ENCODE measurements around the gene NUMB. TPM values are rescaled to one million over a fixed set of nuclear protein-coding genes. Genes with fewer than 3 reads are reported as not detected.
"Not testable (repeated sequence)": the region's sequence is repeated elsewhere in the genome, so short reads cannot be mapped to it uniquely, and the experiment has no call there.

NUMB gene
- total and polyA plus RNA-seq, 4 donors: 21.2 to 45.8 (median 26.1) TPM

DNA sequence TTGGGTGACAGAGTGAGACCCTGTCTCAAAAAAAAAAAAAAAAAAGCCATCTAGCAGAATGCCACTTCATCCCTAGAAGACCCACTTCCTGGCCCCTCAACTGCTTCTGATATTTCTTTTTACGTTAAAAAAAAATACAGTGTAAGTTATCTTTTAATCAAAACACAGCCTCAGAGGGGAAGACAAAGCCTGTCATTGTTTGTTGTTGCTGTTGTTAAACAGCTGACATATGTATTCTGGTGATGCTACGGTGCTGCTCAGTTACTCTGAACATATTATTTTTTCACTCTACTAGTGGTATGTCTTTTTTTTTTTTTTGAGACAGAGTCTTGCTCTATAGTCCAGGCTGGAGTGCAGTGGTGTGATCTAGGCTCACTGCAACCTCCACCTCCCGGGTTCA lies 145.7 kb downstream of the NUMB start (continued):
- TF ChIP-seq CTCF (IDR thresholded peaks at IDR 0.05; ENCODE audit: low read depth, low read length, missing input control) (no peak), ATF3 (IDR thresholded peaks at IDR 0.05) (no peak), MAX (IDR thresholded peaks at IDR 0.05) (no peak), JUND (IDR thresholded peaks at IDR 0.05) (no peak)

DNA sequence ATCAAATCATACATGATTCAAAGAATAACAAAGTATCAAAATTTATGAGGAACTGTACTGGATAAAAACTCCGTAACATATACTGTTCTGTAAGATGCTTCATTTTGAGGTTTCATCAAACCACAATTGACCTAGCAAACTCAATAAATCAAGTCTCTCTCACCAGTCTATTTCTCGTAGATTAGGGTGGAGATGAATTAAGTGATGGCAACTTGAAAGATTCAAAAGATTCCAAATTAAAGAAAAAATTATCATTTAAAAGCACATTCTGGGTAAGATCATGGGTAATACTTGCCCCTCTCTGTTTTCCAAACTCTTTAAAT lies 146.7 kb downstream of the NUMB start:
- H3K4me1 ChIP-seq (ENCODE audit: control insufficient read depth in 4 of 4, insufficient read depth in 4 of 4, low read length in 3 of 4): peaks cover 0 to 4% (median 0%) of the 10 kb centered on the region in 4 donors
- H3K9ac ChIP-seq (ENCODE audit: low read depth in 1 of 2, low read length in 2 of 2): no peak overlapping the region
- WGBS: 83% methylated on average over 2 of the region's 2 CpGs
- no peaks in the 10 kb centered on the region for H3K9me3 ChIP-seq (ENCODE audit: control insufficient read depth in 4 of 4, low read length in 3 of 4)
- TF ChIP-seq YY1 (IDR thresholded peaks at IDR 0.05) (no peak), JUND (IDR thresholded peaks at IDR 0.05) (peak in 1 of 2 donors; percentile 2)
- H3K27me3 ChIP-seq (ENCODE audit: control insufficient read depth in 4 of 4, insufficient read depth in 4 of 4, low read length in 3 of 4): no peaks in the 10 kb centered on the region
- H3K4me3 ChIP-seq (ENCODE audit: low read depth in 1 of 3, low read length in 3 of 3): no peak overlapping the region
- DNase-seq (ENCODE audit: low spot score): no peak
- H3K27ac ChIP-seq (ENCODE audit: low read depth in 1 of 2, low read length in 2 of 2): no peak overlapping the region
- peaks cover 0 to 2% (median under 1%) of the 10 kb centered on the region in 4 donors for H3K36me3 ChIP-seq (ENCODE audit: control insufficient read depth in 4 of 4, insufficient read depth in 3 of 4, low read depth in 1 of 4, low read length in 3 of 4)

GRCh38 chr14:73309207-73309606 lies 149.1 kb downstream of the NUMB start:
- not testable (repeated sequence) for H3K4me1 ChIP-seq (ENCODE audit: control insufficient read depth in 4 of 4, insufficient read depth in 4 of 4, low read length in 3 of 4); H3K27me3 ChIP-seq (ENCODE audit: control insufficient read depth in 4 of 4, insufficient read depth in 4 of 4, low read length in 3 of 4); H3K9me3 ChIP-seq (ENCODE audit: control insufficient read depth in 4 of 4, low read length in 3 of 4); H3K9ac ChIP-seq (ENCODE audit: low read depth in 1 of 2, low read length in 2 of 2); H3K36me3 ChIP-seq (ENCODE audit: control insufficient read depth in 4 of 4, insufficient read depth in 3 of 4, low read depth in 1 of 4, low read length in 3 of 4); H3K27ac ChIP-seq (ENCODE audit: low read depth in 1 of 2, low read length in 2 of 2); DNase-seq (ENCODE audit: low spot score); H3K4me3 ChIP-seq (ENCODE audit: low read depth in 1 of 3, low read length in 3 of 3)
- WGBS: 91% methylated on average over 1 of the region's 1 CpG

- Histone ChIP-seq H3K27ac (ENCODE audit: low read depth in 1 of 2, low read length in 2 of 2) (no peak overlapping the region), H3K36me3 (ENCODE audit: control insufficient read depth in 4 of 4, insufficient read depth in 3 of 4, low read depth in 1 of 4, low read length in 3 of 4) (peaks cover 0 to 2% (median 0%) of the 10 kb centered on the region in 4 donors), H3K9ac (ENCODE audit: low read depth in 1 of 2, low read length in 2 of 2) (no peak overlapping the region), H3K4me3 (ENCODE audit: low read depth in 1 of 3, low read length in 3 of 3) (no peak overlapping the region), H3K9me3 (ENCODE audit: control insufficient read depth in 4 of 4, low read length in 3 of 4) (no peaks in the 10 kb centered on the region), H3K27me3 (ENCODE audit: control insufficient read depth in 4 of 4, insufficient read depth in 4 of 4, low read length in 3 of 4) (no peaks in the 10 kb centered on the region), H3K4me1 (ENCODE audit: control insufficient read depth in 4 of 4, insufficient read depth in 4 of 4, low read length in 3 of 4) (peaks cover 0 to 4% (median 0%) of the 10 kb centered on the region in 4 donors)
- WGBS: 95% methylated on average over 3 of the region's 3 CpGs
- no peak for DNase-seq (ENCODE audit: low spot score)
- TF ChIP-seq HNF4A (conservative IDR thresholded peaks at IDR 0.05) (no peak), REST (IDR thresholded peaks at IDR 0.05) (no peak), CTCF (IDR thresholded peaks at IDR 0.05; ENCODE audit: low read depth, low read length, missing input control) (no peak), TAF1 (conservative IDR thresholded peaks at IDR 0.05) (no peak), JUND (IDR thresholded peaks at IDR 0.05) (no peak), NR2F2 (IDR thresholded peaks at IDR 0.05) (no peak), HNF4G (IDR thresholded peaks at IDR 0.05) (no peak), FOXA2 (IDR thresholded peaks at IDR 0.05) (no peak), EGR1 (IDR thresholded peaks at IDR 0.05; ENCODE audit: low read depth in 2 of 2) (no peak), YY1 (IDR thresholded peaks at IDR 0.05) (no peak), GABPA (IDR thresholded peaks at IDR 0.05 in 1 of 2, conservative IDR thresholded peaks at IDR 0.05 in 1 of 2) (no peak), SP1 (IDR thresholded peaks at IDR 0.05) (no peak), RAD21 (IDR thresholded peaks at IDR 0.05) (no peak), RXRA (IDR thresholded peaks at IDR 0.05) (no peak), ATF3 (IDR thresholded peaks at IDR 0.05) (no peak)
Measured at GRCh38 chr14:73307261-73307660, 151.1 kb downstream of the NUMB start.
